HepG2 (cell line): Measurements from ENCODE around the gene CCDC80. TPM values are rescaled to one million over a fixed set of nuclear protein-coding genes. Genes with fewer than 3 reads are reported as not detected.

ENCODE experiments used
- ATAC-seq: fragments of 200-7000 bp; cut with Tn5 transposase; 3 replicates; pipeline ENCODE4 v1.9.1; 2020; ENCODE audit warnings: mild to moderate bottlenecking, moderate library complexity
- BruUV-seq: library from RNA; stranded (reverse); fragments of 400-500 nt; replicated peaks from 2 replicates; lab custom pipeline; 2021; lab: Mats Ljungman, UMichigan
- CTCF ChIA-PET: fragments of 300-600 bp; formaldehyde crosslinking; extraction: SDS; loops from one replicate; lab custom pipeline; 2021; ENCODE audit warnings: low total read pairs, inconsistent platforms, low intra/inter-chr PET ratio; lab: Yijun Ruan, JAX
- POLR2A ChIA-PET: fragments of 350-600 bp; sonication (Branson Sonifier 250); formaldehyde crosslinking; loops from one replicate; lab custom pipeline; 2020; ENCODE audit warnings: antibody characterized with exemption, inconsistent platforms; lab: Yijun Ruan, JAX
- DNase-seq: peaks from one replicate; pipeline ENCODE4 v3.0.0-alpha.2; 2015; ENCODE audit warnings: low spot score
- FAIRE-seq: peaks from 3 replicates; lab custom pipeline; 2011; peaks lifted over from hg19 to GRCh38; lab: Jason Lieb, UNC
- H2AFZ ChIP-seq: one replicate; pipeline ENCODE4 v1.6.1; 2011; ENCODE audit warnings: low read length, inconsistent platforms
- H3K27ac ChIP-seq: fragments of 300-600 bp; 3 replicates; pipeline ENCODE4 v1.8.0; 2011; ENCODE audit warnings: mixed run types, mild to moderate bottlenecking, mixed read lengths, low read length, inconsistent platforms; ENCODE audit not compliant: insufficient read depth; ENCODE audit errors: extremely low read length
- H3K27me3 ChIP-seq, 2 experiments: fragments of 200-600 bp in 1 of 2; 2 replicates in 1 of 2; 3 replicates in 1 of 2; pipeline versions ENCODE4 v1.6.0 to v1.8.0; 2011; ENCODE audit warnings: low read length in 2 of 2, mild to moderate bottlenecking in 2 of 2, moderate library complexity in 2 of 2, inconsistent platforms in 1 of 2; ENCODE audit not compliant: insufficient read depth in 2 of 2, control insufficient read depth in 1 of 2
- H3K36me3 ChIP-seq, 2 experiments: fragments of 200-600 bp in 1 of 2; replicated peaks in 1 of 2; 2 replicates in 1 of 2; 3 replicates in 1 of 2; pipeline versions ENCODE4 v1.5.1 to v1.8.0; 2011; ENCODE audit warnings: low read length in 2 of 2, inconsistent platforms in 1 of 2; ENCODE audit not compliant: insufficient read depth in 2 of 2, control insufficient read depth in 1 of 2
- H3K4me1 ChIP-seq: 2 replicates; pipeline ENCODE4 v1.5.1; 2012; ENCODE audit warnings: low read length, inconsistent platforms; ENCODE audit not compliant: insufficient read depth
- H3K4me2 ChIP-seq: 2 replicates; pipeline ENCODE4 v1.6.0; 2011; ENCODE audit warnings: low read depth, low read length, inconsistent platforms
- H3K4me3 ChIP-seq, 3 experiments: fragments of 200-600 bp in 1 of 3; sonication (generic), shearing (Covaris generic) in 1 of 3; replicated peaks in 1 of 3; 2 replicates each; pipeline ENCODE4 v1.5.1; 2011 to 2016; ENCODE audit warnings: low read length in 3 of 3, inconsistent platforms in 2 of 3, low read depth in 2 of 3, mild to moderate bottlenecking in 2 of 3, control low read depth in 1 of 3, mixed read lengths in 1 of 3; ENCODE audit not compliant: insufficient read depth in 1 of 3
- H3K79me2 ChIP-seq: one replicate; pipeline ENCODE4 v1.6.1; 2011; ENCODE audit warnings: low read length, inconsistent platforms; ENCODE audit not compliant: insufficient read depth
- H3K9ac ChIP-seq: 2 replicates; pipeline ENCODE4 v1.6.0; 2011; ENCODE audit warnings: mild to moderate bottlenecking, low read depth, low read length, inconsistent platforms; ENCODE audit not compliant: insufficient read depth
- H3K9me3 ChIP-seq: 2 replicates; pipeline ENCODE4 v1.5.1; 2012; ENCODE audit warnings: mild to moderate bottlenecking, low read length
- H4K20me1 ChIP-seq: 2 replicates; pipeline ENCODE4 v1.6.0; 2011; ENCODE audit warnings: inconsistent platforms, mild to moderate bottlenecking, low read length, moderate library complexity; ENCODE audit not compliant: insufficient read depth
- ARHGAP35 ChIP-seq: sonication (generic); formaldehyde crosslinking; IDR thresholded peaks from 2 replicates; pipeline ENCODE4 v1.9.0; 2022; ENCODE audit warnings: mild to moderate bottlenecking, inconsistent platforms, moderate library complexity, missing genetic modification reagents, borderline replicate concordance
- CEBPG ChIP-seq: IDR thresholded peaks from 2 replicates; pipeline ENCODE4 v1.6.1; 2016
- DZIP1 ChIP-seq: sonication (generic); formaldehyde crosslinking; IDR thresholded peaks from 2 replicates; pipeline ENCODE4 v1.5.0; 2020; ENCODE audit warnings: mild to moderate bottlenecking, missing genetic modification reagents
- NR3C1 ChIP-seq: sonication (generic); formaldehyde crosslinking; IDR thresholded peaks from 2 replicates; pipeline ENCODE4 v1.4.0; 2020; ENCODE audit warnings: missing genetic modification reagents
- TFDP1 ChIP-seq: IDR thresholded peaks from 2 replicates; pipeline ENCODE4 v1.6.1; 2016; ENCODE audit warnings: missing compliant biosample characterization, missing genetic modification reagents, borderline replicate concordance
- ZBTB14 ChIP-seq: sonication (generic); formaldehyde crosslinking; IDR thresholded peaks from 2 replicates; pipeline ENCODE4 v1.4.0; 2020; ENCODE audit warnings: missing genetic modification reagents
- ZBTB40 ChIP-seq, 2 experiments: fragments of 450-650 bp in 1 of 2; sonication (generic) in 1 of 2; formaldehyde crosslinking in 1 of 2; IDR thresholded peaks; 2 replicates each; pipeline versions ENCODE4 v1.6.1 to v1.8.0; 2016 to 2022; ENCODE audit warnings: antibody characterized with exemption in 1 of 2, mild to moderate bottlenecking in 1 of 2, missing genetic modification reagents in 1 of 2
- ZNF432 ChIP-seq: sonication (generic); formaldehyde crosslinking; IDR thresholded peaks from 2 replicates; pipeline ENCODE4 v1.5.0; 2020; ENCODE audit warnings: missing genetic modification reagents, mild to moderate bottlenecking, borderline replicate concordance
- ZNF550 ChIP-seq: sonication (generic); formaldehyde crosslinking; IDR thresholded peaks from 2 replicates; pipeline ENCODE4 v1.4.0; 2020; ENCODE audit warnings: mild to moderate bottlenecking, missing genetic modification reagents, borderline replicate concordance
- ZNF614 ChIP-seq: IDR thresholded peaks from 2 replicates; pipeline ENCODE4 v1.6.1; 2018; ENCODE audit warnings: missing biosample characterization, missing genetic modification reagents, inconsistent platforms, borderline replicate concordance
- WGBS: methylation state at CpG from one replicate; pipeline ENCODE4 v1.1.6; 2017; ENCODE audit warnings: low lambda C conversion rate; 5-methylcytosine and 5-hydroxymethylcytosine counted together
- in situ Hi-C: cut with HindIII; loops from 2 replicates; pipeline ENCODE4 v1.10.0; 2017; ENCODE audit warnings: low pct_unique_long_range_greater_than_20kb; ENCODE audit not compliant: extremely low pct_ligation_motif_present
- intact Hi-C: fragments of 100-400 bp; cut with micrococcal nuclease; formaldehyde crosslinking; loops from one replicate; pipeline ENCODE4 v1.10.0; 2022; ENCODE audit not compliant: unreplicated experiment
- polyA plus RNA-seq, 8 experiments: library from polyadenylated mRNA; depleted of rRNA in 3 of 8; stranded (reverse) in 7 of 8; unstranded in 1 of 8; fragments of >200 nt; fragmentation: Illumina TruSeq in 4 of 8; extraction: Trizol in 4 of 8; gene quantifications; 2 replicates each; pipeline versions ENCODE4 v1.2.1 to v1.2.3, GENCODE V29; 2011 to 2016; ENCODE audit warnings: low read depth in 4 of 8, missing spikeins in 1 of 8, mixed read lengths in 1 of 8; ENCODE audit not compliant: insufficient read depth in 1 of 8
- total RNA-seq, 5 experiments: library from RNA; depleted of rRNA; stranded (reverse); fragments of >200 nt; fragmentation: Illumina TruSeq; extraction: Trizol; gene quantifications; 2 replicates each; pipeline ENCODE4 v1.2.3, GENCODE V29; 2016; ENCODE audit warnings: low read depth in 1 of 5

CCDC80 gene
- total and polyA plus RNA-seq, 2 of the 13 experiments (the other 11 are each of a cell fraction or from before 2014, with no cell fraction given) = not detected

GRCh38 chr3:112627419-112627818 is 13.5 kb downstream of the CCDC80 start:
- Histone ChIP-seq H3K9me3 (no peaks in the 10 kb centered on the region), H3K9ac (no peak overlapping the region), H3K36me3 (no peaks in the 10 kb centered on the region), H3K4me3 (no peak overlapping the region), H3K4me1 (no peaks in the 10 kb centered on the region), H3K4me2 (no peak overlapping the region), H3K27me3 (0 out of 5 replicates have a peak, but pooled peaks cover 0 to 4% of the 10 kb centered on the region in 2 experiments), H2AFZ (no peak overlapping the region), H3K27ac (no peak overlapping the region), H4K20me1 (no peaks in the 10 kb centered on the region), H3K79me2 (no peaks in the 10 kb centered on the region)
- FAIRE-seq = no peak
- in situ Hi-C loops (no loop called here), intact Hi-C loops (no loop called here)
- DNase-seq = no peak
- no TSS peak for BruUV-seq
- POLR2A ChIA-PET = no interaction called here
- 2% methylated on average over 4 of the region's 4 CpGs for WGBS
- no peak for ATAC-seq
- CTCF ChIA-PET = no interaction called here
- no peak for TF ChIP-seq TFDP1 (CRISPR knock-in tag)
- TF ChIP-seq ARHGAP35 (CRISPR knock-in tag) = no peak
- no peak for TF ChIP-seq ZNF550 (CRISPR knock-in tag)
- TF ChIP-seq ZBTB14 (CRISPR knock-in tag) = no peak
- no peak for TF ChIP-seq CEBPG (CRISPR knock-in tag)
- TF ChIP-seq ZNF614 (CRISPR knock-in tag) = no peak
- no peak for TF ChIP-seq DZIP1
- TF ChIP-seq ZBTB40 (IDR thresholded peaks at IDR 0.05) = no peak
- TF ChIP-seq ZBTB40 (CRISPR knock-in tag; IDR thresholded peaks at IDR 0.05) = no peak
- no peak for TF ChIP-seq NR3C1 (CRISPR knock-in tag)
- TF ChIP-seq ZNF432 (CRISPR knock-in tag) = no peak
